NCI-H2196 (cell line): ENCODE measurements around the gene TCEAL3.
A peak's percentile ranks its signal among the peaks of the same experiment; 100 is the strongest.
"Not testable (repeated sequence)": the region's sequence is repeated elsewhere in the genome, so short reads cannot be mapped to it uniquely, and the experiment has no call there.

Source experiments
- DNase-seq: peaks from one replicate; lab custom pipeline; 2025; ENCODE audit not compliant: unreplicated experiment; lab: John Stamatoyannopoulos, UW

The TCEAL3 gene, protein sequence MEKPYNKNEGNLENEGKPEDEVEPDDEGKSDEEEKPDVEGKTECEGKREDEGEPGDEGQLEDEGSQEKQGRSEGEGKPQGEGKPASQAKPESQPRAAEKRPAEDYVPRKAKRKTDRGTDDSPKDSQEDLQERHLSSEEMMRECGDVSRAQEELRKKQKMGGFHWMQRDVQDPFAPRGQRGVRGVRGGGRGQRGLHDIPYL

DNA sequence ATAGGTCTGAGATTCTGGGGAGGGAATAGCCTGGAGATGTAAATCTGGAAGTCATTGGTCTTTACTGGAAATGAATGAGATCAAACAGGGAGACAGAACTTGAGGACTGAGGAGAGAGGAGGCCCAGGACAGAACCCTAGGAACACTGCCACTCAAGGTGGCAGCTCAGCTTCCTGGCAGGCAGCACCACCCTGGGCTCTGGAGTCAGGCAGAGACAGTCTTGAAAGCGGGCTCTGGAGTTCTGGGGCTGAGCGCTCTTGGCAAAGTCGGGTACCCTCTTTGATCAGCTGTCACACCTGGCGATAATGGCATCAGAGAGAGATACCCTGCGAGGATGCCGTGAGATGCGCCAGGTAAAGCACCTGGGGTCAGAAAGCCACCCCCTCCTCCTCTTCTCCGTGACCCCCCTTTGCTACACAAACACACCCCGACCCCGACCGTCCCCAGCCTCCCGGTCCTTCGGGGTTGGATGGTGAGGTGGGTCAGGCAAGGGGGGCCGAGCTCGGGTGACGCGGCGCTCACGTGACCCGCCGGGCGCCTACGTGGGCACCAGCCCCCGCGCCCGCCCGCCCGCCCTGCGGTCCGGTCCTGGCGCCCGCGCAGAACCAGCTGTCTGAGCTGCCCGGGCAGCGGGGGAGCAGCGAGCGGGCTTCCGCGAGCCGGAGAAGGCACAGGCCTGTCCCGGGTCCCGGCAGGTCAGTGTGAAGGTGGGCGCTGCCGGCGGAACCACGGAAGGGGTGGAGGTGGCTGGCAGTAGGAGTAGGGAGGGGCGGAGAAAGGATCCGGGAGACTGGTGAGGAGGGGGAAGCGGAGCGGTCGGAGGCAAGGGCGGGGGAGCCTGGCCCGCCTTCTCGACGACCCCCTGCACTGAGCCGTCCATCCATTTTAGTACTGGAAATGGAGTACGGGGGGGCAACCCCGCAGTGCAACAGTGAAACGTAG is at the start of gene TCEAL3:
TSS of gene TCEAL3 (plus strand) at position 600 of the 942 bp plus-strand sequence. CDS start 1,102 bp downstream, outside the sequence.
- DNase-seq, result peak; percentile 45

DNA sequence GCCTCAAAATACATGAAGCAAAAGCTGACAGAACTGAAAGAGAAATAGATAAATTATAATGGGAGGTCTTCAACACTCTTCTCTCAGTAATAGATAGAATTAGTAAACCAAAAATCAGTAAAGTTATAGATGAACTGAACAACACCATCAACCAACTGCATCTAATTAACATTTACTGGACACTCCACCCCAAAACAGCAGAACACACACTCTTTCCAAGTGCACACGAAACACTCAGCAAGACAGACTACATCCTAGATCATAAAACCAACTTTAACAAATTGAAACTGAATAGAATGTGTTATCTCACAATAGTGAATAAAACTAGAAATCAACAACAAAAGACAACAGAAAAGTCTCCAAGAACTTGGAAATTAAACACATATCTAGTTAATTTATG is 47.5 kb upstream of the TCEAL3 start:
- no peak for DNase-seq

DNA sequence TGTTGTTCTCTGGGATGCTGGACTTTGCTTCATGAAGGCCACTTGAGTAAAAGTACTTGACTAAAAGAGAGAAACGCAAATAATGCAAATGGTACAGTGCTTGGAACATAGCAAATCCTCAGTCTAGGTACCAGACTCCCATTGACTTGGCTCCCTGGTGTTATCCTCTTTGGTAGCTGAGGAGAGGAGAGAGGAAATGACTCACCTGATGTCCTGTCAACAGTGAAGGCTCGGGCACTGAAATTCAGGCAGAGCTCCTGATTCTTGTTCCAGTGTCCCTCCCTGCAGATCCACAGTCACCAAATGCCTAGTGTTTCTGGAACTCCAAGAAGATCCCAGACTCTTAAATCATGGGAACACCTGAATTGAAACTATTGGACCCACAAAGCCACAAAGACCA is 45.0 kb upstream of the TCEAL3 start:
- no peak for DNase-seq

DNA sequence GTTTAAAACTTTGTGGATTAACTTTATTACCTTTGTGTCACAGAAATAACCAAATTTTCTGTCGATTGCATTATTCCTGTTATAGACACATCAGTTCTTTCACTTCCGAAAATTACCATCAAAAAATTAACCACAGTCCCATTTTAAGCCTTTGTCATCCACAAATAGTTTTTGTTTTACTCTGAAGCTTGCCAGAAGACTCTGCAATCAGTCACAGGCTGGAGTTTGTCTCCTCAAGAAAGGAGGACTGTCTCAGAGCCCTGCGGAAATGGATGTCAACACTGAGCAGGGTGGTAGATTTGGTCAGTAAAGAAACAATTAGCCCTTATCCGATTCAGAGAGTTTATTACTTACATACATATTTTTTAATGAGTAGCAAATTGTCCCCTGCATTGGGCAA is 42.6 kb upstream of the TCEAL3 start:
- DNase-seq, result no peak

DNA sequence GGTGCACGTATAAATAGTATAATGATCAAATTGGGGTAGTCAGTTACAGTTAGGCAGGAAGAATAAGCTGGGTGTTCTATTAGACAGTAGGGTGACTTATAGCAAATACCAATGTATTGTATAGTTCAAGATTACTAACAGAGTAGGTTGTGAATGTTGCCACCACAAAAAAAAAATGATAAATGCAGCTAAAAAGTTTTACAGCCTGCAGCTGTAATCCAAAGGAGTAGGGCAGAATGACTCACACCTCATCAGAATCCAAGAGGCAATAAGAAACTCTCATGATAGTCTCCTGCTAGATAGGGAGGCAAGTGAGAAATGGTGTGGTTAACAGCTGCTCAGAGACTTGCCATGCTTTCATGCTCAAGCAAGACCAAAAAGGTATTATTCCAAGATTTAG is 42.0 kb upstream of the TCEAL3 start:
- no peak for DNase-seq

DNA sequence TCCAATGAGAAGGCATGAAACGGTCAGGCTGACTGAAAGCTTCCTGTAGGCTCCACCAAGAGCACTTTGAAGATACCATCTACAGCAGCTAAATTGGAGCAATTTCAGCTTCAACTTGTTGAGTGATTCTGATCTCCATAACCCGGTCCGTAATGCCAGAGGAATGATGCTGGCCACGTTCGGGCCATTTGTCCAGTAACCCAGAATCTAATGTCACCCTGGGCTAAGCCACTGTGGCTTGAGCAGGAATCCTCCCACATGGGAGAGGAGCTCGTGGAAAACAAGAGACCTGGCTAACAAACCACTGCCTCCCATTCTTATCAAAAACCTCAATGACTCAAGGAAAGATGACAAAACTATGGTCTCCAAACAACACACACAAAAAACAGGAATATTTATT is 36.6 kb upstream of the TCEAL3 start:
- DNase-seq, result no peak

DNA sequence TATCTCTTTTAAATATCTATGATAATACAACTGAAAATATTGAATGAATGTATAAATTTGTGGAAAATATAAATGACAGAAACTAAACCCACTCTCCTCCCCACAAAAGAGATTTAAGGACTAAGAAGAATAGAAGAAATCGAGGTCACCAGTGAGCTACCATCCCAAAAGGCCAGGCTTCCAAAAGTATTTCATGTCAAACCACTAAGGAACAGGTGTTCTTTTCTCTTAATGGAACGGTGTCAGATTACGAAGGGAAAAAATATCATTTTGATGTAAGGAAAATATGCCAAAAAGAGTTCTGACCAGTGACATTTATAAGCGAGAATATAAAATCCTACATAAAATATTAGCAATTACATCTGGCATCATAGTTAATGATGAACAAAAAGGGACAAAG is 36.0 kb upstream of the TCEAL3 start:
- no peak for DNase-seq

DNA sequence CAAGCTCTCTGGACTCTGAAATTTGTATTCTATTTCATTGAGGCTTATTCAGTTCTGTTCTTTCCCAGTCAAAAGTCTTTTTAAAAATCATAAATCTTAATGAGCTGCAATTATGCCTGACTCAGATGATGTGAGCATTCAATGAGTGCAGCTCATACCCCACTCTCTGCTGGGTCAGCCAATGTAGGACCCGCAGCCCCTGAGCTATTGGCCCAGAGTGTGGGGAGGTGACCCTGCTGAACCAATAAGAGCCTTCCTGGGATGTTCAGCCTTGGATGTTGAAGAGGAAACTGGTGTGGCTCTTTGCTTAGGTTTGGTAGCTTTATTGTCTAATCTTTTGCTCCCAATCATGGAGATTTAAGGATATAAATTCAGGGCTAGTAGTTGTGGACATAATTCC is 34.6 kb upstream of the TCEAL3 start:
- no peak for DNase-seq

DNA sequence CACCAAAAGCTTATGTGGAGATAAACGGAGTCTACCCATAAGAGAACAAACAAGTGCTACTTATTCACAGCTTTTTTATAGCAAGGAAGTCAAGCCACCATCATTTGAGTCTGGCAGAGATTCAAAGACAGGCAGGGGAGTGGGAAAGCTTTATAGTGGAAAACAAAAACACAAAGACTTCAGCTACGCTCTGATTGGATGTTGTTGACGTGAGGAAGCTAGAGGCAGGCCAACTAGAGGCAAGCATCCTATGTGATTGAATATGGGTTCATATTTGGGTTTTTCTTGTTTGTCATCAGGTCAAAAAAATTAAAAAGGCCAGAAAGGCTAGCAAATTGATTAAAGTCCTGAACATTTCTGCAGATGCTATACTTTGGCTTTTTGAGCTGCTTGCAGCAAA is 23.2 kb upstream of the TCEAL3 start:
- peak; percentile 7 for DNase-seq

DNA sequence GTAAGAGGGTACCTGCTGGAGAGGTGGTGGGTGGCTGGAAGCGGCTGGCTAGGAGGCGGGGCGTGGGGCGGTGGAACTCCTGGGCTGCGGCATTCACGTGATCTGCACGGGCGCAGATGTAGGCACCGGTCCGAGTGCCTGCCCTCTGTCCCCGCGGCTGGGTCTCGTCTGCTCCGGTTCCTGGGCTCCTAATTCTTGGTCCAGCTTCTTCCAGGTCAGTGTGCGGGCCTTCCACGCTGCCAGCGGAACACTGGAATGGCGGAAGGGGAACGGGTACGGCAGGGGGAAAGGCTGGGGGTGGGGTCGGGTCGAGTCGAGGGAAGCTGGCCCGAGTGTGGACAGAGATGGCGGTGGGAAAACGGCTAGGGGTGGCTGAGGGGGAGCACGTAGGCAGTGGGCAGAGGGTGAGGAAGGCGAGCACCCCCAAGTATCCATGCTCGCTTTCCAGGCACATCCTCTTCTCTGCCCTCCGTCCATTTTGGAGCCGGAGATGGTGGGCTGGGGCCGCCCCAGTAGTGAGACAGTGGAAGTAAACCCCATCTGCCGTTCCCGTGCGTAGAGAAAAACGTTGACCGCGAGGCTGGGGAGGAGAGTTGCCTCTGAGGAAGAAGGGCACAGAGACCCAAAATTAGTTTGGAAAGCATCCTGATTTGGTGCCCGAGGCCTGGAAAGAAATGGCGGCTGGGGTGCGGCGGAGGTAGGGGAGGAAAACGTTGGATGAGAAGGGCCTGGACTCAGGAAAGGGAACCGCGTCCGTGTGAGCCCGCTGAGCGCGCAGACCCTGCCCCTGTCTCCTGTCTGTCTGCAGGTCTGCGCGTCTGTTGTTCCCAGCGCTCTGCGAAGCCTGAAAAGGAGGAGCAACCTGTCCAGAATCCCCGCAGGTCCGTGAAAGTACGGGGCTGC is 22.1 kb upstream of the TCEAL3 start, which contains the start of gene TCEAL4:
TSS of gene TCEAL4 (plus strand) at position 105 of the 903 bp plus-strand sequence. CDS start 1,161 bp downstream, outside the sequence.
- peak; percentile 38 for DNase-seq

DNA sequence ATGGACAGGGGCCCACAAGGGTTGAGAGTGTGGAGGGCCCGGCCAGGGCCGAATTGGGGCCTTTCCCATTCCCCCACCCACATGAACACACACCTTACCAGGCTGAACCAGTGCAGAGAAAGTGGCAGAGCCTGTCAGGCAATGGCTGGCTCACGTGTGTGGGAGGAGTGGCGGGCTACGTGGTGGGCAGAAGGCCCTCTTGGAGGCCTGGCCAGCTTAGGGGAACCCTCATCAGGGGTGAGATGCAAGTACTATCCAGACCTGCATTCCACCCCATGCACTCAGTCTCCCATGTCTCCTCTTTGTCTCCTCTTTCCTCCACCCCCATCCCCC is 21.5 kb upstream of the TCEAL3 start:
- no peak for DNase-seq

DNA sequence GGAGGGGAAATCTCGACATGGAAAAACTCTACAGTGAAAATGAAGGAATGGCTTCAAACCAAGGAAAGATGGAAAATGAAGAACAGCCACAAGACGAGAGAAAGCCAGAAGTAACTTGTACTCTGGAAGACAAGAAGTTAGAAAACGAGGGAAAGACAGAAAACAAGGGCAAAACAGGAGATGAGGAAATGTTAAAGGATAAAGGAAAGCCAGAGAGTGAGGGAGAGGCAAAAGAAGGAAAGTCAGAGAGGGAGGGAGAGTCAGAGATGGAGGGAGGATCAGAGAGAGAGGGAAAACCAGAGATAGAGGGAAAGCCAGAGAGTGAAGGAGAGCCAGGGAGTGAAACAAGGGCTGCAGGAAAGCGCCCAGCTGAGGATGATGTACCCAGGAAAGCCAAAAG is 21.1 kb upstream of the TCEAL3 start:
- no peak for DNase-seq

DNA sequence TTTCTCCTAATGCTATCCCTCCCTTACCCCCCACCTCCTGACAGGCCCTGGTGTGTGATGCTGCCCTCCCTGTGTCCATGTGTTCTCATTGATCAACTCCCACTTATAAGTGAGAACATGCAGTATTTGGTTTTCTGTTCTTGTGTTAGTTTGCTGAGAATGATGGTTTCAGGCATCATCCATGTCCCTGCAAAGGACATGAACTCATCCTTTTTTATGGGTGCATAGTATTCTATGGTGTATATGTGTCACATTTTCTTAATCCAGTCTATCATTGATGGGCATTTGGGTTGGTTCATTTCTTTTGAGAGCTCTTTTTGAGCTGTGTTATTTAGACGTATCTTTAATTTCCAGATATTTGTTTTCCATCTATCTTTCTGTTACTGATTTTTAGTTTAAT is 15.5 kb upstream of the TCEAL3 start:
- not testable (repeated sequence) for DNase-seq

DNA sequence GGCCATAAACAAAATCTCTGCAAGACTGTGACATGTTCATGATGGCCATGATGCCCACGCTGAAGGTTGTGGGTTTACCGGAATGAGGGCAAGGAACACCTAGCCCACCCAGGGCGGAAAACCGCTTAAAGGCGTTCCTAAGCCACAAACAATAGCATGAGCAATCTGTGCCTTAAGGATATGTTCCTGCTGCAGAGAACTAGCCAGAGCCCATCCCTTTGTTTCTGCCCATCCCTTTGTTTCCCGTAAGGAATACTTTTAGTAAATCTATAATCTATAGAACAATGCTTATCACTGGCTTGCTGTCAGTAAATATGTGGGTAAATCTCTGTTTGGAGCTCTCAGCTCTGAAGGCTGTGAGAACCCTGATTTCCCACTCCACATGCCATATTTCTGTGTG is 12.6 kb upstream of the TCEAL3 start:
- not testable (repeated sequence) for DNase-seq

DNA sequence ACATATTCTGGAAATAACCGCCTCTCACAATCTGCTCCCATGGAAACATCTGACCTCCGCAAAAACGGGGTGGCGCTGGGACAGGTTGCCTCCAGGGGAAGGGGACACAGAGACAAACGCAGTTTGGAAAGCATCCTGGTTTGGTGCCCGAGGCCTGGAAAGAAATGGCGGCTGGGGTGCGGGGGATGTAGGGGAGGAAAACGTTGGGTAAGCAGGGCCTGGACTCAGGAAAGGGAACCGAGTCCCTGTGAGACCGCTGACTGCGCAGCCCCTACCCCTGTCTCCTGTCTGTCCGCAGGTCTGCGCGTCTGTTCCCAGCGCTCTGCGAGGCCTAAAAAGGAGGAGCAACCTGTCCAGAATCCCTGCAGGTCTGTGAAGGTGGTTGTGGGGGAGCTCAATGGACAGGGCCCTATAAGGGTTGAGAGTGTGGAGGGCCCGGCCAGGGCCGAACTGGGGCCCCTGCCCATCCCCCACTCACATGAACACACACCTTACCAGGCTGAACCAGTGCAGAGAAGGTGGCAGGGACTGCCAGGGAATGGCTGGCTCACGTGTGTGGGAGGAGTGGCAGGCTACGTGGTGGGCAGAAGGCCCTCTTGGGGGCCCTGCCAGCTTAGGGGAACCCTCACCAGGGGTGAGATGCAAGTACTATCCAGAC is 672 bp downstream of the TCEAL3 start:
- DNase-seq, result no peak

DNA sequence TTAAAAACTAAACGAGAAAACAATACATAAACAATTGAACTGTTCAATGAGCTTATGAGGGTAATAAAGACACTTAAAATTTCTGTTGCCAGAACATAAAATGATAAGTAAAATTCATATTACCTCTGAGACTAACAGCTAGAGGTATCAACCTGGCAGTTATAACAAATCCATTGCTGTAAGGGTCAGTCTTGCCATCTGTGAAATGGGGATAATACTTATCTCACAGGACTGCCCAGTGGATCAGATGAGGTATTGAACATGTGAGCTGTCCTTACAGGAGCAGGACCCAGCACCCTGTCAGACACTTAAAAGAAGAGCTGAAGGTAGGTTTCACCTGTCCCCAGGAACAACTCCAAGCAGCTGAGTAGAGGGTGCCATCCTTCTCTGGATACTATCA is 2.5 kb downstream of the TCEAL3 start:
- no peak for DNase-seq

DNA sequence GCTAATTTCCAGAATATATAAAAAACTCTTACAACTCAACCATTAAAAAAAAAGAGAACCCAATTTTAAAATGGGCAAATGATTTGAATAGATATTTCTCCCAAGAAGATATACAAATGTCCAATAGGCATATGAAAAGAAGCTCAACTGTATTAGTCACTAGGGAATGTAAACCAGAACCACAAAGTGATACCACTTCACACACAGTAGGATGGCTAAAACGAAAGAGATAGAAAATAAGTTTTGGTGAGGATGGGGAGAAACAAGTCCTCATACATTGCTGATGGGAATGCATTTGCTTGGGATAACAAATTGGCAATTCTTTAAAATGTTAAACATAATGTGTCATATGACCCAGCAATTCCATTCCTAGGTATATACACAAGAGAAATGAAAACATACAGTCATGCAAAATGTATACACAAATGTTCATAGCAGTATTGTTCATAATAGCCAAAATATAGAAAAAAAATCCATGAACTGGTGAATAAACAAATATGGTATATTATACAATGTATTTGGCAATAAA is 5.7 kb downstream of the TCEAL3 start:
- no peak for DNase-seq

DNA sequence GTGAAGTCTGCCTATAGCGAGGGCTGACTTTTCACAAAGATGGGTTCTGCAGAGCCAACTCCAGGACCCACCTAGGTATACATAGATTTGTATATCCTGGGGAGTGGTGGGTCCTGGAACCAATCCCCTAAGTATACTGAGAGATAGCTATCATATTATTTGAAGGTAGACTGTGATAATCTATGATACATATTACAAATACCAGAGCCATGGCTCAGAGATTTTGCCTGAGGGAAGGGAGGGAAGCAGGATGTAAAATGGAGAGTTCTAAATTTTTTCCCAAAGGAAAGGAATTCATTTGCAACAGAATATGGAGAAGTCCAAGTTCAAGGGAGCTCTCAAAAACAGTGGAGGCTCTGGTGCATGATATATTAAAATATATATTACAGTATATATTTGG is 7.2 kb downstream of the TCEAL3 start:
- no peak for DNase-seq

DNA sequence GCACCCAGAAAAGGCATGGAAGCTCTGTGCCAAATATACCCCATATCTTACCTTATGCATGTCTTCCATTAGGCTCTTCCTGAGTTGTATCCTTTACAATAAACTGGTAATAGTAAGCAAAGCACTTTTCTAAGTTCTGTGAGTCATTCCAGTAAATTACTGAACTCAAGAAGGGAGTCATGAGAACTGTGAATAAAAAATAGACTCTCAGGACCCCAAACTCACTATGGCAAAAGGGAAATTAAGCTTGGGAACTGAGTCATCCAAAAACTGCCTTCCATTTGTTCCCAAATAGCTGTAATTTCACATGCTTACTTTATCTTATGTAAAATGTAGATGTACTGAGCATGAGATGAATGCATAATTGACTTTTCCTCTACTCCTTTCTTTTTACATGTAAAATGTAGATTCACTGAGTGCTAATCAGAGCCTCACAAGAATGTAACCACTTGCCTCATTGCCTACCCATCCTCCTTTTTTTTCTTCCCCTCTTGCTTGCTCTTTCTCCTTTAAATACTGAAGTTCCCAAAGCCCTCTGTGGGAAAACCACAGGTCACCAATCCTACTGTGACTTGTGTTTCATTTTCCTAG is 8.1 kb downstream of the TCEAL3 start:
- DNase-seq, result no peak

DNA sequence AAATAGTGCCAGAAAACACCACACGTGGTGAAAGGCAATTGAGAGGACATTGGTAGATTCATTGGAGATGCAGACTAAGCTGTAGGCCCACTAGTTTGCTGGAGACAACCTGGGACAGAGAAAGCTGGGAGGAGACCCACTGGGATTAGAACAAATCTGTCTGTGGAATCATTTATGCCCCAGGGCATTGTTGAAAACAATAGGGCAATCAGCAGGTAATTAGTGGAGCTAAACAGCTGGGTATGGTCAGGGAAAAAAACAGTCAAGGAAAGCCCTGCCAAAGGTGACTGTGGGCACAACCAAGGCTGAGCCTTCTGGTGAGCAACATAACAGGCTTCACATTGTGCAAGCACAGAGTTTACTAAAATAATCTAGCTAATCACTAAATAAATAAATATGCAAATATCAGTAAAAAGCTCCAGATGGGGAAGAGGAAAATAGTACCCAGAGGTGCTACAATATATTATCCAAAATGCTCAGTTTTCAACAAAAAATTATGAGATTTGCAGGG is 9.0 kb downstream of the TCEAL3 start:
- no peak for DNase-seq
